ENCODE measurements around the gene OVOL2. TPM values are rescaled to one million over a fixed set of nuclear protein-coding genes. Genes with fewer than 3 reads are reported as not detected.

OVOL2 gene
- total RNA-seq, 1 donor from 2014 or later = not detected

- ATAC-seq = peak; percentile 71
- no peak for DNase-seq
- intact Hi-C loops (cut with micrococcal nuclease) = loop anchor here (10.0 kb wide), 1 partner anchor 491 kb away; no protein-coding TSS in a partner anchor
These were observed 61.5 kb downstream of the OVOL2 start for GRCh38 chr20:17995967-17996819.

GRCh38 chr20:17993546-17993945 is 64.2 kb downstream of the OVOL2 start:
- intact Hi-C loops (cut with micrococcal nuclease) = loop anchor here (10.0 kb wide), 1 partner anchor 489 kb away; no protein-coding TSS in a partner anchor
- DNase-seq (no peak), ATAC-seq (no peak)

DNA sequence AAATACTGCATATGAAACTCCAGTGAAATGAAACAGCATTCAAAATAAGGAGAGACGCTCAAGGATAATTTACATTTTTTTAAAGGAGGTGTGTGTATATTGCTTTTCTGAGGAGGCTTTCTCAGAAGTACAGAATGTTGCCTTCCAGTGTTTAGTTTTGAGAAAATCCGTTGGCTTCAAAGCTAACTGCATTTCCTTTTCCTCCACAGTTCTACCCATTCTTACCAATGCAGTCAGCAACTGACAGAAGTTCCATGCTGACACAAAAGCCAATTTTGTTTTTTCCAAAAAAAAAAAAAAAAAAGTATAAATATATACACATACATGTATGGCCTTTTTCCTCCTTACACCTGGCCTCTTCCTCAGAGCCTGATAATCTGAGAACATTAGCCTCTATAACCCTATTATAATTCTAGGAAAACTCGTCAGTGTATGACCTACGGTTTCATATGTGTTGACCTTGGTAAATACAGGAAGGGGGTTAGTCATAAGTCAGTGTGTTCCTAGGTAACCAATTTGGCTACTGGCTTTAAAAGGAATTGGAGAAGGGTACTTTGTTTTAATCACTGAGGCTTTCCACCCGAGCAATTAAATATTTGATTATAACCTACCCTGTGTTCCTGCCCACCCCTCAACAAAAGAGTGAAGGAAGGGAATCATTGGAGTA is 64.7 kb downstream of the OVOL2 start:
- DNase-seq (no peak), ATAC-seq (no peak)

GRCh38 chr20:17992224-17992637 is 65.5 kb downstream of the OVOL2 start:
- ATAC-seq (no peak), DNase-seq (no peak)
- intact Hi-C loops (cut with micrococcal nuclease) = loop anchor here (10.0 kb wide), 1 partner anchor 487 kb away; no protein-coding TSS in a partner anchor

More for the DNA sequence above, 64.7 kb downstream of the OVOL2 start:
- intact Hi-C loops (cut with micrococcal nuclease) = loop anchor here (10.0 kb wide), 1 partner anchor 488 kb away; no protein-coding TSS in a partner anchor

DNA sequence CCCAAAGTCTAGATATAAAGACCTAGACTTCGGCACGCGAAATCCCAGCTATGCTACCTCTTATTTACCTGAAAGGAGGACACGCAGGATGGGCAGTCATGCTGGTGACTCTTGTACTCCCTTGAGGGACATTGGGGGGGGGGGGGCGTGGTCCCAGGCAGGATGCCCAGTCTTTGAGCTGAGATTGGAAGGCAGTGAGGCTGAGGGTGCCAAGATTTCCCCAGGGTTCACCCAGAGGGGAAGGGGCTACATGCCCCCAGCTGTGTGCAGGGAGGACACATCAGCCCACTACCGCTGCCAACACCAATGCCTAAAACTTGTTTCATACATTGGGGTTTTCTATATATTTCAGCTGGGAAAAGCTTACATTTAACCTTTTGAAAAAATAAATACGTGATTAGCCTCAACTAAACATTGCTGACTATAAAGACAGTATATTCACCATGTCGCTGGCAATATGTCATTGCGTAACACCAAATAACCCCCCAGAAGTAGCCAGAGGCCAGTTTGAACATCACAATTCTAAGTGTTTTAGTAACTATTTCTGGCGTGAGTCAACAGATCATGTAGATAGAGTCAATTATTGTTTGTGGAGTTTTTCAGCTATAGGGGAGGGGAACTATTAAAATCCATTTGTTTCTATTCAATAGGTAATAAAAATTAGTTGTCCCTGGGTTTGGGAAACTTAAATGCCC is 67.3 kb downstream of the OVOL2 start:
- ATAC-seq (no peak), DNase-seq (no peak)
- intact Hi-C loops (cut with micrococcal nuclease) = loop anchor here (10.0 kb wide), 1 partner anchor 486 kb away; no protein-coding TSS in a partner anchor

GRCh38 chr20:17987988-17988387 is 69.7 kb downstream of the OVOL2 start:
- DNase-seq = no peak
- no peak for ATAC-seq
- intact Hi-C loops (cut with micrococcal nuclease) = no loop called here

DNA sequence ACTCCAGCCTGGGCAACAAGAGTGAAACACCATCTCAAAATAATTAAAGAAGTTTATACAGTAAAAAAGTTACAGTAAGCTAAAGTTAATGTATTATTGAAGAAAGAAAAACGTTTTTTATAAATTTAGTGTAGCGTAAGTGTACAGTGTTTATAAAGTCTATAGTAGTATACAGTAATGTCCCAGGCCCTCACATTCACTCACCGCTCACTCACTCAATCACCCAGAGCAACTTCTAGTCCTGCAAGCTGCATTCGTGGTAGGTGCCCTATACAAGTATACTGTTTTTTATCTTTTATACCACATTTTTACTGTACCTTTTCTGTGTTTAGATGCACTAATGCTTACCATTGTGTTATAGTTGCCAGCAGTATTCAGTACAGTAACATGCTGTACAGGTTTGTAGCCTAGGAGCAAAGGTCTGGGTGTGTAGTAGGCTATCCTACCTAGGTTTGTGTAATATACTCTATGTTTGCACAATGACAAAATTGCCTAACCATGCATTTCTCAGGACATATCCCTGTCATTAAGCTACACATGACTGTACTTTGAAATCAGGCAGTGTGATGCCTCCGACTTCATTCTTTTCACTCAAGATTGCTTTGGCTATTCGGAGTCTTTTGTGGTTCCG is 72.2 kb downstream of the OVOL2 start:
- DNase-seq = no peak
- intact Hi-C loops (cut with micrococcal nuclease) = no loop called here
- no peak for ATAC-seq

DNA sequence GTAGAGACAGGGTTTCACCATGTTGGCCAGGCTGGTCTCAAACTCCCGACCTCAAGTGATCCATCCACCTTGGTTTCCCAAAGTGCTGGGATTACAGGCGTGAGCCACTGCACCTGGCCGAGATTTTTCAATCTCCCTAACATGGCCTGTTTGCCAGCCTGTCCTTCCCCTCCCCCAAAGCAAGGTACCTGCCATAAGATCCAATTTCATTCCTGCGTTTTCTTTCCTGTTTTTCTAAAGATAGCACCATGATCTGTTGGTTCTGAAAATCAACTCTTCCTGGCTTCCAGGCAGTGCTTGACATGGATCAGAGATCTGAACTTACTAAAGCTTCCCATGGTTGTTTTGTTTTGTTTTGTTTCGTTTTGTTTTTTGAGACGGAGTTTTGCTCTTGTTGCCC is 81.4 kb downstream of the OVOL2 start:
- no peak for ATAC-seq
- intact Hi-C loops (cut with micrococcal nuclease) = no loop called here
- DNase-seq = no peak

Other genes with a start within 250 kb of the OVOL2 start
- gene SNX5, start 89.1 kb downstream of the OVOL2 start, total RNA-seq = 40.4 TPM
- 13.9 TPM for gene MGME1, start 88.9 kb downstream of the OVOL2 start, total RNA-seq
- 13.1 TPM for gene KAT14, start 79.9 kb upstream of the OVOL2 start, total RNA-seq
- gene PET117, start 79.9 kb upstream of the OVOL2 start, total RNA-seq = 12.6 TPM
- gene ZNF133, start 230.6 kb upstream of the OVOL2 start, total RNA-seq = 6.3 TPM